Stimulated activated CD4-positive, alpha-beta T cell treated with anti-CD3 and anti-CD28 coated beads, Interleukin-1b, Interleukin-23, amount 100 ng/mL, for 4 hours (primary cell): Measurements from ENCODE around the gene IKZF3.
"Not testable (repeated sequence)": the region's sequence is repeated elsewhere in the genome, so short reads cannot be mapped to it uniquely, and the experiment has no call there.

Source experiments
- DNase-seq, 2 donors: peaks; one replicate each; pipeline ENCODE4 v3.0.0-alpha.2; 2020; ENCODE audit warnings: low read depth in 2 of 2

The IKZF3 gene

GRCh38 chr17:39716879-39717536 is 147.1 kb downstream of the IKZF3 start:
- no peak for DNase-seq

GRCh38 chr17:39716073-39716818 is 147.9 kb downstream of the IKZF3 start:
- no peak for DNase-seq

GRCh38 chr17:39715375-39716072 is 148.6 kb downstream of the IKZF3 start:
- DNase-seq: no peak

- no peak for DNase-seq
These were observed 149.9 kb downstream of the IKZF3 start for GRCh38 chr17:39714234-39714633.

- no peak for DNase-seq
These were observed 152.3 kb downstream of the IKZF3 start for GRCh38 chr17:39711851-39712250.

GRCh38 chr17:39711071-39711470 is 153.0 kb downstream of the IKZF3 start:
- not testable (repeated sequence) for DNase-seq

- no peak for DNase-seq
These were observed 153.8 kb downstream of the IKZF3 start for GRCh38 chr17:39709998-39710964.

- DNase-seq: no peak
These were observed 154.7 kb downstream of the IKZF3 start for GRCh38 chr17:39709319-39709997.
